Subcutaneous abdominal adipose tissue (tissue), 5 donors: ENCODE data around the gene SEMA4B.
"Not testable (repeated sequence)": the region's sequence is repeated elsewhere in the genome, so short reads cannot be mapped to it uniquely, and the experiment has no call there.

Source experiments
- H3K27ac ChIP-seq: one replicate; pipeline ENCODE4 v1.7.0; 2013; ENCODE audit warnings: low read depth, mild to moderate bottlenecking, inconsistent platforms, low read length, moderate library complexity
- H3K27me3 ChIP-seq, 5 donors: one replicate each; pipeline ENCODE4 v1.7.0; 2013; ENCODE audit warnings: low read length in 5 of 5, inconsistent platforms in 1 of 5; ENCODE audit not compliant: control insufficient read depth in 5 of 5, insufficient read depth in 4 of 5
- H3K36me3 ChIP-seq, 5 donors: one replicate each; pipeline ENCODE4 v1.7.0; 2013; ENCODE audit warnings: low read length in 5 of 5; ENCODE audit not compliant: control insufficient read depth in 5 of 5, insufficient read depth in 5 of 5
- H3K4me1 ChIP-seq, 5 donors: one replicate each; pipeline ENCODE4 v1.7.0; 2013; ENCODE audit warnings: low read length in 5 of 5, mild to moderate bottlenecking in 3 of 5, moderate library complexity in 1 of 5; ENCODE audit not compliant: control insufficient read depth in 5 of 5, insufficient read depth in 5 of 5
- H3K4me3 ChIP-seq, 5 donors: one replicate each; pipeline ENCODE4 v1.7.0; 2013; ENCODE audit warnings: low read length in 5 of 5, low read depth in 1 of 5
- H3K9ac ChIP-seq, 5 donors: one replicate each; pipeline ENCODE4 v1.7.0; 2013; ENCODE audit warnings: low read length in 5 of 5, mild to moderate bottlenecking in 4 of 5, moderate library complexity in 3 of 5
- H3K9me3 ChIP-seq, 5 donors: one replicate each; pipeline ENCODE4 v1.7.0; 2013; ENCODE audit warnings: low read length in 5 of 5; ENCODE audit not compliant: control insufficient read depth in 5 of 5
- donor health status: healthy.
- donor health status: healthy.
- donor health status: healthy.
- donor health status: healthy.
- donor health status: healthy.

SEMA4B gene

GRCh38 chr15:90181776-90182175 lies 19.4 kb upstream of the SEMA4B start:
- no peak overlapping the region for H3K27ac ChIP-seq
- peaks cover 0 to 18% (median 11%) of the 10 kb centered on the region in 5 donors for H3K4me1 ChIP-seq
- no peaks in the 10 kb centered on the region for H3K9me3 ChIP-seq
- H3K36me3 ChIP-seq, result no peaks in the 10 kb centered on the region
- H3K27me3 ChIP-seq, result no peaks in the 10 kb centered on the region
- H3K9ac ChIP-seq, result no peak overlapping the region
- no peak overlapping the region for H3K4me3 ChIP-seq

- Histone ChIP-seq H3K27me3 (no peaks in the 10 kb centered on the region), H3K9me3 (no peaks in the 10 kb centered on the region), H3K36me3 (no peaks in the 10 kb centered on the region), H3K9ac (peak overlapping the region in 2 of 5 donors; percentile 25 to 32), H3K4me1 (peaks cover 0 to 22% (median 11%) of the 10 kb centered on the region in 5 donors), H3K4me3 (peak overlapping the region; percentile 23 to 67 (median 55)), H3K27ac (peak overlapping the region; percentile 91)
These were observed 16.9 kb upstream of the SEMA4B start for GRCh38 chr15:90184119-90184785.

GRCh38 chr15:90184786-90185704 lies 16.1 kb upstream of the SEMA4B start:
- Histone ChIP-seq H3K9ac (peak overlapping the region in 2 of 5 donors; percentile 32 to 66), H3K27ac (peak overlapping the region; percentile 91), H3K9me3 (no peaks in the 10 kb centered on the region), H3K4me1 (peaks cover 0 to 22% (median 11%) of the 10 kb centered on the region in 5 donors), H3K27me3 (no peaks in the 10 kb centered on the region), H3K4me3 (peak overlapping the region; percentile 13 to 67 (median 55)), H3K36me3 (no peaks in the 10 kb centered on the region)

- Histone ChIP-seq H3K4me1 (peaks cover 3 to 35% (median 23%) of the 10 kb centered on the region in 5 donors), H3K36me3 (no peaks in the 10 kb centered on the region), H3K27me3 (no peaks in the 10 kb centered on the region), H3K4me3 (no peak overlapping the region), H3K9me3 (no peaks in the 10 kb centered on the region), H3K27ac (no peak overlapping the region), H3K9ac (no peak overlapping the region)
These were observed 13.8 kb upstream of the SEMA4B start for GRCh38 chr15:90187257-90187868.

GRCh38 chr15:90188065-90188464 lies 13.1 kb upstream of the SEMA4B start:
- not testable (repeated sequence) for H3K9me3 ChIP-seq
- peaks cover 3 to 41% (median 29%) of the 10 kb centered on the region in 5 donors for H3K4me1 ChIP-seq

GRCh38 chr15:90188914-90189748 lies 12.0 kb upstream of the SEMA4B start:
- no peak overlapping the region for H3K27ac ChIP-seq
- no peak overlapping the region for H3K4me3 ChIP-seq
- peaks cover 3 to 43% (median 32%) of the 10 kb centered on the region in 5 donors for H3K4me1 ChIP-seq
- H3K9ac ChIP-seq, result no peak overlapping the region
- no peaks in the 10 kb centered on the region for H3K27me3 ChIP-seq
- no peaks in the 10 kb centered on the region for H3K36me3 ChIP-seq
- no peaks in the 10 kb centered on the region for H3K9me3 ChIP-seq

More at GRCh38 chr15:90188065-90188464, 13.1 kb upstream of the SEMA4B start:
- H3K27ac ChIP-seq, H3K27me3 ChIP-seq, H3K9ac ChIP-seq, H3K4me3 ChIP-seq, H3K36me3 ChIP-seq: not testable (repeated sequence)

GRCh38 chr15:90189781-90190467 lies 11.2 kb upstream of the SEMA4B start:
- Histone ChIP-seq H3K27me3 (no peaks in the 10 kb centered on the region), H3K4me1 (peaks cover 3 to 36% (median 32%) of the 10 kb centered on the region in 5 donors), H3K9ac (no peak overlapping the region), H3K4me3 (no peak overlapping the region), H3K9me3 (no peaks in the 10 kb centered on the region), H3K27ac (no peak overlapping the region), H3K36me3 (no peaks in the 10 kb centered on the region)

GRCh38 chr15:90190606-90191343 lies 10.4 kb upstream of the SEMA4B start:
- Histone ChIP-seq H3K27ac (no peak overlapping the region), H3K36me3 (no peaks in the 10 kb centered on the region), H3K4me1 (peaks cover 3 to 29% (median 25%) of the 10 kb centered on the region in 5 donors), H3K4me3 (no peak overlapping the region), H3K27me3 (no peaks in the 10 kb centered on the region), H3K9ac (no peak overlapping the region), H3K9me3 (no peaks in the 10 kb centered on the region)
